ENCODE measurements around the gene C1orf116.
A peak's percentile ranks its signal among the peaks of the same experiment; 100 is the strongest.

The C1orf116 gene

GRCh38 chr1:207034208-207034607 lies 1.7 kb upstream of the C1orf116 start:
- H3K9ac ChIP-seq (ENCODE audit: low read depth, low read length): no peak overlapping the region
- 90% methylated on average over 1 of the region's 1 CpG for WGBS
- H3K27me3 ChIP-seq (ENCODE audit: insufficient read depth, low read length): no peaks in the 10 kb centered on the region
- H3K36me3 ChIP-seq (ENCODE audit: insufficient read depth, low read length): no peaks in the 10 kb centered on the region
- H3K4me1 ChIP-seq (ENCODE audit: insufficient read depth, low read length): peaks cover 30% of the 10 kb centered on the region
- H3K9me3 ChIP-seq (ENCODE audit: insufficient read depth, low read depth, low read length): no peaks in the 10 kb centered on the region
- no peak overlapping the region for H3K27ac ChIP-seq (ENCODE audit: low read depth, low read length)
- no peak overlapping the region for H3K4me3 ChIP-seq (ENCODE audit: low read length)

- 88% methylated on average over 1 of the region's 2 CpGs for WGBS
- Histone ChIP-seq H3K9ac (ENCODE audit: low read depth, low read length) (no peak overlapping the region; the same call in 1 of the 2 replicates), H3K9me3 (ENCODE audit: insufficient read depth, low read depth, low read length) (no peaks in the 10 kb centered on the region), H3K27ac (ENCODE audit: low read depth, low read length) (0 out of 2 replicates have a peak overlapping the region, but pooled peaks have one; percentile 24), H3K36me3 (ENCODE audit: insufficient read depth, low read length) (no peaks in the 10 kb centered on the region), H3K4me3 (ENCODE audit: low read length) (0 out of 2 replicates have a peak overlapping the region, but pooled peaks have one; percentile 13), H3K27me3 (ENCODE audit: insufficient read depth, low read length) (no peaks in the 10 kb centered on the region), H3K4me1 (ENCODE audit: insufficient read depth, low read length) (peaks cover 30% of the 10 kb centered on the region)
Measured at GRCh38 chr1:207033302-207033701, 746 bp upstream of the C1orf116 start.

GRCh38 chr1:207031632-207032264 lies 808 bp downstream of the C1orf116 start:
- Histone ChIP-seq H3K27me3 (ENCODE audit: insufficient read depth, low read length) (no peaks in the 10 kb centered on the region), H3K4me1 (ENCODE audit: insufficient read depth, low read length) (peaks cover 35% of the 10 kb centered on the region), H3K36me3 (ENCODE audit: insufficient read depth, low read length) (no peaks in the 10 kb centered on the region), H3K4me3 (ENCODE audit: low read length) (peak overlapping the region; percentile 22), H3K9me3 (ENCODE audit: insufficient read depth, low read depth, low read length) (no peaks in the 10 kb centered on the region), H3K9ac (ENCODE audit: low read depth, low read length) (no peak overlapping the region), H3K27ac (ENCODE audit: low read depth, low read length) (no peak overlapping the region)
- WGBS: 90% methylated on average over 7 of the region's 7 CpGs

GRCh38 chr1:207031016-207031415 lies 1.5 kb downstream of the C1orf116 start:
- no peak overlapping the region for H3K9ac ChIP-seq (ENCODE audit: low read depth, low read length)
- no peak overlapping the region for H3K27ac ChIP-seq (ENCODE audit: low read depth, low read length)
- H3K27me3 ChIP-seq (ENCODE audit: insufficient read depth, low read length): no peaks in the 10 kb centered on the region
- peaks cover 41% of the 10 kb centered on the region for H3K4me1 ChIP-seq (ENCODE audit: insufficient read depth, low read length)
- 74% methylated on average over 1 of the region's 1 CpG for WGBS
- no peaks in the 10 kb centered on the region for H3K36me3 ChIP-seq (ENCODE audit: insufficient read depth, low read length)
- no peak overlapping the region for H3K4me3 ChIP-seq (ENCODE audit: low read length)
- H3K9me3 ChIP-seq (ENCODE audit: insufficient read depth, low read depth, low read length): no peaks in the 10 kb centered on the region

- Histone ChIP-seq H3K9ac (ENCODE audit: low read depth, low read length) (no peak overlapping the region), H3K9me3 (ENCODE audit: insufficient read depth, low read depth, low read length) (no peaks in the 10 kb centered on the region), H3K4me1 (ENCODE audit: insufficient read depth, low read length) (peaks cover 46% of the 10 kb centered on the region), H3K27ac (ENCODE audit: low read depth, low read length) (no peak overlapping the region), H3K27me3 (ENCODE audit: insufficient read depth, low read length) (no peaks in the 10 kb centered on the region), H3K4me3 (ENCODE audit: low read length) (no peak overlapping the region), H3K36me3 (ENCODE audit: insufficient read depth, low read length) (no peaks in the 10 kb centered on the region)
- WGBS: 81% methylated on average over 4 of the region's 5 CpGs
Measured at GRCh38 chr1:207030522-207031009, 2.0 kb downstream of the C1orf116 start.

GRCh38 chr1:207029701-207030521 lies 2.6 kb downstream of the C1orf116 start:
- H3K4me3 ChIP-seq (ENCODE audit: low read length): no peak overlapping the region
- no peak overlapping the region for H3K9ac ChIP-seq (ENCODE audit: low read depth, low read length)
- 84% methylated on average over 5 of the region's 5 CpGs for WGBS
- H3K27ac ChIP-seq (ENCODE audit: low read depth, low read length): no peak overlapping the region
- H3K4me1 ChIP-seq (ENCODE audit: insufficient read depth, low read length): peaks cover 51% of the 10 kb centered on the region
- H3K27me3 ChIP-seq (ENCODE audit: insufficient read depth, low read length): no peaks in the 10 kb centered on the region
- H3K36me3 ChIP-seq (ENCODE audit: insufficient read depth, low read length): no peaks in the 10 kb centered on the region
- no peaks in the 10 kb centered on the region for H3K9me3 ChIP-seq (ENCODE audit: insufficient read depth, low read depth, low read length)

- WGBS: 94% methylated on average over 2 of the region's 2 CpGs
- Histone ChIP-seq H3K9me3 (ENCODE audit: insufficient read depth, low read depth, low read length) (no peaks in the 10 kb centered on the region), H3K36me3 (ENCODE audit: insufficient read depth, low read length) (no peaks in the 10 kb centered on the region), H3K27me3 (ENCODE audit: insufficient read depth, low read length) (no peaks in the 10 kb centered on the region), H3K27ac (ENCODE audit: low read depth, low read length) (no peak overlapping the region), H3K4me1 (ENCODE audit: insufficient read depth, low read length) (peaks cover 55% of the 10 kb centered on the region), H3K4me3 (ENCODE audit: low read length) (no peak overlapping the region), H3K9ac (ENCODE audit: low read depth, low read length) (no peak overlapping the region)
Measured at GRCh38 chr1:207028884-207029650, 3.5 kb downstream of the C1orf116 start.

GRCh38 chr1:207027921-207028320 lies 4.6 kb downstream of the C1orf116 start:
- no peaks in the 10 kb centered on the region for H3K36me3 ChIP-seq (ENCODE audit: insufficient read depth, low read length)
- H3K4me1 ChIP-seq (ENCODE audit: insufficient read depth, low read length): peaks cover 48% of the 10 kb centered on the region
- no peak overlapping the region for H3K27ac ChIP-seq (ENCODE audit: low read depth, low read length)
- no peak overlapping the region for H3K4me3 ChIP-seq (ENCODE audit: low read length)
- H3K27me3 ChIP-seq (ENCODE audit: insufficient read depth, low read length): no peaks in the 10 kb centered on the region
- no peak overlapping the region for H3K9ac ChIP-seq (ENCODE audit: low read depth, low read length)
- 100% methylated on average over 1 of the region's 1 CpG for WGBS
- H3K9me3 ChIP-seq (ENCODE audit: insufficient read depth, low read depth, low read length): no peaks in the 10 kb centered on the region

- H3K36me3 ChIP-seq (ENCODE audit: insufficient read depth, low read length): no peaks in the 10 kb centered on the region
- no peak overlapping the region for H3K9ac ChIP-seq (ENCODE audit: low read depth, low read length)
- 92% methylated on average over 18 of the region's 18 CpGs for WGBS
Measured at GRCh38 chr1:207027206-207027777, 5.3 kb downstream of the C1orf116 start.

GRCh38 chr1:207026104-207026534 lies 6.4 kb downstream of the C1orf116 start:
- no peaks in the 10 kb centered on the region for H3K9me3 ChIP-seq (ENCODE audit: insufficient read depth, low read depth, low read length)
- H3K27ac ChIP-seq (ENCODE audit: low read depth, low read length): no peak overlapping the region
- WGBS: 86% methylated on average over 4 of the region's 4 CpGs
- no peak overlapping the region for H3K9ac ChIP-seq (ENCODE audit: low read depth, low read length)
- peaks cover 36% of the 10 kb centered on the region for H3K4me1 ChIP-seq (ENCODE audit: insufficient read depth, low read length)
- H3K27me3 ChIP-seq (ENCODE audit: insufficient read depth, low read length): no peaks in the 10 kb centered on the region
- H3K4me3 ChIP-seq (ENCODE audit: low read length): no peak overlapping the region
- H3K36me3 ChIP-seq (ENCODE audit: insufficient read depth, low read length): no peaks in the 10 kb centered on the region

More at GRCh38 chr1:207027206-207027777, 5.3 kb downstream of the C1orf116 start:
- no peaks in the 10 kb centered on the region for H3K9me3 ChIP-seq (ENCODE audit: insufficient read depth, low read depth, low read length)
- H3K27ac ChIP-seq (ENCODE audit: low read depth, low read length): no peak overlapping the region
- H3K4me3 ChIP-seq (ENCODE audit: low read length): no peak overlapping the region
- H3K4me1 ChIP-seq (ENCODE audit: insufficient read depth, low read length): peaks cover 44% of the 10 kb centered on the region
- H3K27me3 ChIP-seq (ENCODE audit: insufficient read depth, low read length): no peaks in the 10 kb centered on the region
